HEK293T (cell line): Measurements from ENCODE around the gene TCF25.

Source experiments
- CTCF ChIA-PET: fragments of 350-600 bp; formaldehyde crosslinking; extraction: SDS; loops from one replicate; lab custom pipeline; 2021; ENCODE audit warnings: antibody characterized with exemption, inconsistent platforms; lab: Yijun Ruan, JAX
- POLR2A ChIA-PET: fragments of 350-600 bp; formaldehyde crosslinking; extraction: SDS; loops from one replicate; lab custom pipeline; 2020; ENCODE audit warnings: antibody characterized with exemption, inconsistent platforms; lab: Yijun Ruan, JAX
- DNase-seq: peaks from one replicate; pipeline ENCODE4 v3.0.0; 2012; ENCODE audit warnings: mixed read lengths; ENCODE audit errors: extremely low spot score
- ARNT ChIP-seq: fragments of 450-650 bp; IDR thresholded peaks from 2 replicates; pipeline ENCODE4 v1.6.1; 2017; ENCODE audit warnings: mild to moderate bottlenecking
- BHLHE40 ChIP-seq: fragments of 450-650 bp; IDR thresholded peaks from 2 replicates; pipeline ENCODE4 v1.6.1; 2016; ENCODE audit warnings: mild to moderate bottlenecking, moderate library complexity, borderline replicate concordance
- CTBP1 ChIP-seq: fragments of 450-650 bp; IDR thresholded peaks from 2 replicates; pipeline ENCODE4 v1.6.1; 2016; ENCODE audit warnings: borderline replicate concordance
- ELF4 ChIP-seq: fragments of 450-650 bp; IDR thresholded peaks from 2 replicates; pipeline ENCODE4 v1.6.1; 2017; ENCODE audit warnings: antibody characterized with exemption
- FOXA1 ChIP-seq: fragments of 450-650 bp; IDR thresholded peaks from 2 replicates; pipeline ENCODE4 v1.6.1; 2016; ENCODE audit warnings: mild to moderate bottlenecking
- FOXK2 ChIP-seq: fragments of 450-650 bp; IDR thresholded peaks from 2 replicates; pipeline ENCODE4 v1.6.1; 2016; ENCODE audit warnings: mild to moderate bottlenecking
- FOXM1 ChIP-seq: fragments of 450-650 bp; IDR thresholded peaks from 2 replicates; pipeline ENCODE4 v1.6.1; 2017; ENCODE audit warnings: mild to moderate bottlenecking, borderline replicate concordance
- HDGF ChIP-seq: fragments of 450-650 bp; IDR thresholded peaks from 2 replicates; pipeline ENCODE4 v1.6.1; 2017; ENCODE audit warnings: antibody characterized with exemption, borderline replicate concordance
- L3MBTL2 ChIP-seq: fragments of 450-650 bp; conservative IDR thresholded peaks from 2 replicates; pipeline ENCODE4 v1.6.1; 2016; ENCODE audit warnings: mild to moderate bottlenecking
- LEF1 ChIP-seq: fragments of 450-650 bp; IDR thresholded peaks from 2 replicates; pipeline ENCODE4 v1.6.1; 2017; ENCODE audit warnings: mild to moderate bottlenecking, borderline replicate concordance
- NFRKB ChIP-seq: fragments of 450-650 bp; IDR thresholded peaks from 2 replicates; pipeline ENCODE4 v1.6.1; 2016; ENCODE audit warnings: mild to moderate bottlenecking, moderate library complexity
- SP1 ChIP-seq: fragments of 450-650 bp; IDR thresholded peaks from 2 replicates; pipeline ENCODE4 v1.6.1; 2017
- SUZ12 ChIP-seq: fragments of 450-650 bp; IDR thresholded peaks from 2 replicates; pipeline ENCODE4 v1.6.1; 2016; ENCODE audit warnings: mild to moderate bottlenecking
- TARDBP ChIP-seq: fragments of 450-650 bp; IDR thresholded peaks from 2 replicates; pipeline ENCODE4 v1.6.1; 2016
- ZNF384 ChIP-seq: fragments of 450-650 bp; IDR thresholded peaks from 2 replicates; pipeline ENCODE4 v1.6.1; 2016
- TF ChIP-seq, protein P1 (sequence below): fragments of 450-650 bp; IDR thresholded peaks from 2 replicates; pipeline ENCODE4 v1.6.1; 2016

The TCF25 gene

DNA sequence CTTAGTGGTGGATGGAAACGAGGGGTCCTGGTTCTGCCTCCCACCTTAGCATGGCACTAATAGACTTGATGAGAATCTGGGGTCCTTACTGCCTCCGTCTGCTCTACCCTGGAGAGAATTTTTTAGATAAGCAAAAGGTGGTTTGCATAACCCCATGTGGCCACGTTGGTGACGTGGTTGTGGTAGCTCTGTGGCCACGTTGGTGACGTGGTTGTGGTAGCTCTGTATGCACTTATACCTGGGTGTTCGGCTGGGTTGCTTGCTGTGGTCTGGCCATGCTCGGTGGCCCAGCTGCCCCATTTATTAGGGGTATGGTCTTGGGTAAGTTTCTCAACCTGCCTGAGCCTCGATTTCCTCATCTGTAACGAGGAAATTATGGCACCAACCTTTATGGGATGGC is 32.1 kb upstream of the TCF25 start:
- CTCF ChIA-PET, result no interaction called here
- no peak for DNase-seq
- TF ChIP-seq TARDBP, result no peak
- no peak for TF ChIP-seq CTBP1
- TF ChIP-seq LEF1, result no peak
- TF ChIP-seq, protein P1, sequence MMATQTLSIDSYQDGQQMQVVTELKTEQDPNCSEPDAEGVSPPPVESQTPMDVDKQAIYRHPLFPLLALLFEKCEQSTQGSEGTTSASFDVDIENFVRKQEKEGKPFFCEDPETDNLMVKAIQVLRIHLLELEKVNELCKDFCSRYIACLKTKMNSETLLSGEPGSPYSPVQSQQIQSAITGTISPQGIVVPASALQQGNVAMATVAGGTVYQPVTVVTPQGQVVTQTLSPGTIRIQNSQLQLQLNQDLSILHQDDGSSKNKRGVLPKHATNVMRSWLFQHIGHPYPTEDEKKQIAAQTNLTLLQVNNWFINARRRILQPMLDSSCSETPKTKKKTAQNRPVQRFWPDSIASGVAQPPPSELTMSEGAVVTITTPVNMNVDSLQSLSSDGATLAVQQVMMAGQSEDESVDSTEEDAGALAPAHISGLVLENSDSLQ, result no peak
- TF ChIP-seq HDGF, result no peak
- no peak for TF ChIP-seq FOXA1
- TF ChIP-seq ELF4, result no peak
- TF ChIP-seq ZNF384, result no peak
- POLR2A ChIA-PET, result no interaction called here

DNA sequence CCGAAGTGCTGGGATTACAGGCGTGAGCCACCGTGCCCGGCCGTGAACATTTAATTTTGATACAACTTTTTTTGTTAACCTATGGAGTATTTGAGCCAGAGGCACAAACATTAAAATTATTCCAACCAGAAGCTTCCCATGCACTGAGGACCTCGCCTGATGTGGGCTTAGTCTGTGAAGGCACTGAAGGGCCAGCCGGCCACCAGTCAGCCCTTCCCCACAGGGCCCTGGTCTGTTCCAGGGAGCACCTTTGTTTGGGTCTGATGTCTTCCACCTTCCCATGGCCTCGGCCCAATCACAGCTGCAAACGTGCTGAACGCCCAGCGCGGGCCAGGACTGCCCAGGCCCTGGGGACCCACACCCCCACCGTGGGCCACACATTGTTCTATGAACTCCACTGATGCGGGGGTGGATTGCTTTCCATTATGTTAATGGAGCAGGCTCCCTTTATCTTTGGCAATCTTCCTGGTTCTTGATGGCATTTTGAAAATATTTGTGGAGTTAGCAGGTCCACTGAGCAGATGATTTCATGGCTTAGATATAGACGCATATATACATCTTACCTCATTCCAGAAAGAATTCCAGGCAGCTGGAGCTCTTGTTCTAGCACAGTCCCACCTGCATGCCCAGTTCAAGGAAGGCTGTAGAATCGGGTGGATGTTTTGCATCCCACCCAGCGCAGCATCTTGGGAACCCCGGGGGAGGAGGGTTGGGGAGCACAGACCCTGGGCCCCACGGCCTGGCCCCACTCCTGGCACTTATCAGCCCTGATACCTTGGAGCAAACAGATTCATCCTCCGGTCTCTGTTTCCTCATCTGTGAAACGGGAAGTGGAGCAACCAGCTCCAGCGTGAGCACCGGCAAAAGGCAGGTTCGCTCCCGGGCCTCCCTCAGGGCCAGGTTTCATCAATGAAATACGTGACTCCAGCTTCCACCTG is 30.7 kb upstream of the TCF25 start:
- no peak for TF ChIP-seq LEF1
- TF ChIP-seq FOXK2, result no peak
- TF ChIP-seq CTBP1, result no peak
- no peak for DNase-seq
- ChIA-PET POLR2A (interaction anchor here (0.9 to 1.2 kb wide), 3 partner anchors 14 to 31 kb away, joined by 3 to 6 read pairs (median 3); partner anchors contain the start of genes SPIRE2 and TCF25), CTCF (interaction anchor here (0.6 kb wide), 1 partner anchor 41 kb away, joined by 3 read pairs; no protein-coding TSS in a partner anchor)

DNA sequence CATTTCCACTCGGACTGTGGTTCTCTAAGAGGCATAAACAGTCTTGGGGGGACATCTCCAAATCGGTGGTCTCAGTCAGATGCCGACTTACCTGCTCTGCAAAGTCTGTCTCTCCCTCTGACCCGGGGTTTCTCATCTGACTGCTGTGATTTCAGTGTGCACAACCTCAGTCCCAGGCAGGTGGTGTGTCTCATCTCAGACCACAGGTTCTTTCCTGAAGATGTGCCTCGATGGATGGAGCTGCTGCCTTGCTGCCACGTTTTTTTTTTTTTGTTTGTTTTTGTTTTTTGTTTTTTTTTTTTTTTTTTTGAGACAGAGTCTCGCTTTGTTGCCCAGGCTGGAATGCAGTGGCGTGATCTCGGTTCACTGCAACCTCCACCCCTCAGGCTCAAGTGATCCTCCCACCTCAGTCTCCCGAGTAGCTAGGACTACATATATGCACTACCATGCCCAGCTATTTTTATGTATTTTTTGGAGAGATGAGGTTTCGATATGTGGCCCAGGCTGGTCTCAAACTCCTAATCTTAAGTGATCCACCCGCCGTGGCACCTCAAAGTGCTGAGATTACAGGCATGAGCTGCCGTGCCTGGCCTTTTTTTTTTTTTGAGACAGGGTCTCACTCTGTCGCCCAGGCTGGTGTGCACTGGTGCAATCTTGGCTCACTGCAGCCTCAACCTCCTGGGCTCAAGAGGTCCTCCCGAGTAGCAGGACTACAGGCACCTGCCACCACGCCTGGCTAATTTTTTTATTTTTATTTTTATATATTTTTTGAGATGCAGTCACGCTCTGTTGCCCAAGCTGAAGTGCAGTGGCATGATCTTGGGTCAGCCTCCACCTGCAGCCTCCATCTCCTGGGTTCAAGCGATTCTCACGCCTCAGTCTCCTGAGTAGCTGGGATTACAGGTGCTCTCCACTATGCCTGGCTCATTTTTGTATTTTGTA is 29.7 kb upstream of the TCF25 start:
- CTCF ChIA-PET, result interaction anchor here (0.6 to 1.0 kb wide), 3 partner anchors 17 to 42 kb away, joined by 3 to 7 read pairs (median 4); partner anchors contain the start of gene FANCA
- no peak for DNase-seq
- POLR2A ChIA-PET, result interaction anchor here (0.8 to 0.9 kb wide), 2 partner anchors 15 to 30 kb away, joined by 3 read pairs; partner anchors contain the start of genes SPIRE2 and TCF25
- TF ChIP-seq TARDBP (no peak), LEF1 (no peak), FOXA1 (no peak), ELF4 (no peak), FOXK2 (no peak), CTBP1 (no peak), SP1 (no peak), ZNF384 (no peak), L3MBTL2 (no peak), NFRKB (no peak), BHLHE40 (no peak), SUZ12 (no peak), FOXM1 (no peak), HDGF (no peak), ARNT (no peak)
- TF ChIP-seq, protein P1, result no peak

DNA sequence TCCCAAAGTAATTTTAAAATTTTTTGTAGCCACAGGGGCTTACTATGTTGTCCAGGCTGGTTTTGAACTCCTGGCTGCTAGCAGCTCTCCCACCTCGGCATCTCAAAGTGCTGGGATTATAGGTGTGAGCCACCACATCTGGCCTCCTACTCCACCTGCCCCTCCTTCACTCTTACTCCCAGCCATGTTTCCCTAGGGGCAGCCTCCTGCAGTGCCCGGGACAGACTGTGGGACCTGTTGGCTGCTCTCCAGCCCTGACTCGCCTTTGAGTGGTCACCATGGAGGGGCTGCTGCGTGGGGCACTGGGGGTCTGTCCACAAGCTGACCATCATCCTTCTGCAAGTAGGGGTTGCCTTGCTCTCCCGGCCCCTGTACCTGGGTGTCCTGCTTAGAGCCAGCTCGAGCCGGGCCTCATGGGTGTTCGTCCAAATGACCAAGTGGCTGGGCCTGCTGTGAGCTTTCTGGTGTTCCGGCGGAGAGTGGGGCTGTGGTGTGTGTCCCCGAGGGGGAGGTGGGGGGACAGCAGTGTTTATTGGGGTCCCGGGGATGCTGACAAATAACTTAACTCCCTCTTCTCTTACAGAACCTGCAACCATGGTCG is 28.6 kb upstream of the TCF25 start:
- ChIA-PET POLR2A (interaction anchor here (1.9 kb wide), 1 partner anchor 29 kb away, joined by 6 read pairs; the partner anchor contains the start of gene TCF25), CTCF (interaction anchor here (1.0 kb wide), 1 partner anchor 18 kb away, joined by 4 read pairs; no protein-coding TSS in a partner anchor)
- TF ChIP-seq CTBP1 (no peak), LEF1 (no peak), SUZ12 (no peak)
- TF ChIP-seq, protein P1, result no peak
- no peak for DNase-seq

DNA sequence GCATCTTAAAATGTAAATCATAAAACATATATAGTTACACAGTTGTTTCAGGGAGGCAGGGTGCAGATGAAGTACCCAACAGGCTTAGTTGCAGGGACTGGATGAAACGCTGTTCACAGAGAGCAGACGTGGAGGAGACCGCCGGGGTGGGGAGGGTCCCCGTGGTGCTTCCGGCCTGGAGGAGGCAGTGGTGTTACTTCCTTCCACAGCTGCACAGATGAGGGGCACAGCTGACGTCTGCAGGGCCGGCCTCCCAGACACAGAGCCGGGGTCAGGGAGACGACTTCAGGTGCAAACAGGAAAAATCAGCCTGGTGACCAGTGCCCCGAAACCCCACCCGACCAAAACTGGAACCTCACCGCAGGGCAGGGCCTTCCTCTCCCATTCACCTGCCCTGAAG is 28.0 kb upstream of the TCF25 start:
- ChIA-PET CTCF (no interaction called here), POLR2A (interaction anchor here (1.9 kb wide), 1 partner anchor 28 kb away, joined by 6 read pairs; the partner anchor contains the start of gene TCF25)
- no peak for TF ChIP-seq HDGF
- no peak for TF ChIP-seq ZNF384
- TF ChIP-seq LEF1, result no peak
- no peak for TF ChIP-seq FOXK2
- TF ChIP-seq NFRKB, result no peak
- no peak for TF ChIP-seq ARNT
- no peak for TF ChIP-seq SP1
- no peak for DNase-seq
